Ovary (tissue), 9 donors: ENCODE measurements around the gene SETD1A. TPM values are rescaled to one million over a fixed set of nuclear protein-coding genes. Genes with fewer than 3 reads are reported as not detected.

Source experiments
- DNase-seq, 5 donors: peaks; one replicate each; pipeline ENCODE4 v3.0.0-alpha.2; 2019 to 2020
- H3K27ac ChIP-seq, 2 donors: fragments of 200-600 bp; one replicate each; pipeline versions ENCODE4 v1.5.1 to v1.8.0; 2019 to 2022
- H3K27me3 ChIP-seq: fragments of 200-600 bp; one replicate; pipeline ENCODE4 v1.8.0; 2022
- H3K36me3 ChIP-seq: fragments of 200-600 bp; sonication (generic); one replicate; pipeline ENCODE4 v1.5.1; 2019
- H3K4me1 ChIP-seq: one replicate; pipeline ENCODE4 v1.8.1; 2013; ENCODE audit warnings: mild to moderate bottlenecking, moderate library complexity; ENCODE audit not compliant: insufficient read depth
- H3K4me3 ChIP-seq: fragments of 200-600 bp; sonication (generic); one replicate; pipeline ENCODE4 v1.5.1; 2017
- H3K9me3 ChIP-seq, 2 donors: fragments of 200-600 bp in 1 of 2; sonication (generic) in 1 of 2; one replicate each; pipeline versions ENCODE4 v1.5.1 to v1.8.1; 2013 to 2019; ENCODE audit warnings: mild to moderate bottlenecking in 1 of 2, moderate library complexity in 1 of 2
- CTCF ChIP-seq, 3 donors: fragments of 450-650 bp in 2 of 3; fragments of 200-600 bp in 1 of 3; IDR thresholded peaks; one replicate each; pipeline versions ENCODE4 v1.5.1 to v1.8.0; 2016 to 2022; ENCODE audit warnings: antibody characterized with exemption in 3 of 3, mild to moderate bottlenecking in 1 of 3
- EP300 ChIP-seq: sonication (generic); formaldehyde crosslinking; IDR thresholded peaks from one replicate; pipeline ENCODE4 v1.6.1; 2017; ENCODE audit warnings: antibody characterized with exemption
- POLR2A ChIP-seq: fragments of 450-650 bp; IDR thresholded peaks from one replicate; pipeline ENCODE4 v1.6.1; 2017; ENCODE audit warnings: antibody characterized with exemption, mild to moderate bottlenecking, moderate library complexity
- whole genome bisulfite sequencing, 3 donors: extraction: QIAGEN DNeasy Blood & Tissue Kit in 1 of 3; methylation state at CpG; one replicate each; pipeline versions ENCODE4 v1.1.5 to v1.1.7; 2013 to 2017; 5-methylcytosine and 5-hydroxymethylcytosine counted together
- intact Hi-C, 4 donors: fragments of 100-400 bp; cut with DNase I; formaldehyde crosslinking; loops; one replicate each; pipeline versions ENCODE4 v1.11.0 to v1.15.1; 2022 to 2023
- polyA plus RNA-seq, 2 donors: library from polyadenylated mRNA; stranded (reverse); fragments of 200-250 nt in 1 of 2; fragments of 350-450 nt in 1 of 2; fragmentation: Illumina TruSeq in 1 of 2; extraction: RNeasy Lipid Tissue Mini Kit (QIAGEN cat#74804) in 1 of 2; gene quantifications; one replicate each; pipeline ENCODE4 v1.2.3, GENCODE V29; 2013 to 2014
- total RNA-seq, 7 donors: library from RNA; depleted of rRNA in 2 of 7; stranded (reverse); fragments of >200 nt in 2 of 7; fragmentation: NEBNext Ultra II Directional in 3 of 7; extraction: Animal tissue kit (Norgen Biotek cat#: 25700) in 3 of 7; gene quantifications; one replicate each; pipeline versions ENCODE4 v1.1.0 to v1.2.4, GENCODE V29; 2016 to 2023
- donor health status: DM: no; HTN: no; CAD: no; lungs with moderate emphysema.
- donor health status: DM: no; HTN: no; CAD: no.
- donor health status: Bipolar disorder and iron deficiency.
- donor health status: DM: yes; HTN: yes; CAD: no.
- donor health status: DM: no; HTN: no; CAD: no.
- donor health status: DM: yes; HTN: yes; CAD: no.

Gene SETD1A
- total and polyA plus RNA-seq, 9 donors: 5.0 to 31.8 (median 24.7) TPM

GRCh38 chr16:30948667-30949649 lies 8.6 kb upstream of the SETD1A start, which contains the start of gene ORAI3:
TSS of gene ORAI3 (plus strand) at chr16:30949068. CDS start at chr16:30949290, 222 bp downstream.
- DNase-seq: peak; percentile 78 to 84 (median 80)
- no peaks in the 10 kb centered on the region for H3K27me3 ChIP-seq

GRCh38 chr16:30949650-30950515 lies 7.7 kb upstream of the SETD1A start:
- 5 to 6% (median 5%) methylated on average over 18 to 21 of the region's 21 CpGs for WGBS, 3 donors
- Histone ChIP-seq H3K27me3 (no peaks in the 10 kb centered on the region), H3K9me3 (no peaks in the 10 kb centered on the region), H3K4me1 (peaks cover 10% of the 10 kb centered on the region), H3K27ac (peak overlapping the region; percentile 69 to 87), H3K36me3 (no peaks in the 10 kb centered on the region), H3K4me3 (peak overlapping the region; percentile 88)
- TF ChIP-seq EP300: no peak
- TF ChIP-seq POLR2A: peak; percentile 47
- intact Hi-C loops: loop anchor here in 2 of 4 donors (2.0 to 10.0 kb wide), 2 partner anchors 27 to 165 kb away; partner anchors contain the start of genes FBXL19 (in 1 of the 2) and KAT8 (in 1 of the 2)
- peak; percentile 73 to 85 (median 82) for DNase-seq

More at GRCh38 chr16:30948667-30949649, 8.6 kb upstream of the SETD1A start, which contains the start of gene ORAI3:
- Histone ChIP-seq H3K27ac (peak within 1 kb of the TSS; percentile 69 to 87), H3K4me3 (peak within 1 kb of the TSS; percentile 88), H3K36me3 (no peaks in the 10 kb centered on the region), H3K9me3 (no peaks in the 10 kb centered on the region), H3K4me1 (peaks cover 10% of the 10 kb centered on the region)
- no peak for TF ChIP-seq CTCF (IDR thresholded peaks at IDR 0.05)
- TF ChIP-seq POLR2A: no peak
- intact Hi-C loops: loop anchor here in 1 of 4 donors (2.0 kb wide), 1 partner anchor 26 kb away; the partner anchor contains the start of gene FBXL19
- WGBS, 3 donors: 0 to 1% (median 0%) methylated on average over 48 to 70 of the region's 70 CpGs

- 67 to 75% (median 68%) methylated on average over 8 of the region's 8 CpGs for WGBS, 3 donors
- H3K27me3 ChIP-seq: no peaks in the 10 kb centered on the region
- H3K4me3 ChIP-seq: no peak overlapping the region
- peak overlapping the region in 1 of 2 donors; percentile 87 for H3K27ac ChIP-seq
- H3K36me3 ChIP-seq: no peaks in the 10 kb centered on the region
- peaks cover 10% of the 10 kb centered on the region for H3K4me1 ChIP-seq
- TF ChIP-seq CTCF (IDR thresholded peaks at IDR 0.05): no peak
- no peak for TF ChIP-seq EP300
- TF ChIP-seq POLR2A: no peak
- peak in 2 of 5 donors; percentile 28 to 46 for DNase-seq
- H3K9me3 ChIP-seq: no peaks in the 10 kb centered on the region
- intact Hi-C loops: loop anchor here in 1 of 4 donors (10.0 kb wide), 1 partner anchor 164 kb away; the partner anchor contains the start of gene KAT8
Measured at GRCh38 chr16:30950516-30951065, 7.0 kb upstream of the SETD1A start.

GRCh38 chr16:30951193-30951592 lies 6.4 kb upstream of the SETD1A start:
- DNase-seq: no peak
- intact Hi-C loops: loop anchor here in 1 of 4 donors (10.0 kb wide), 1 partner anchor 164 kb away; the partner anchor contains the start of gene KAT8
- 18 to 53% (median 35%) methylated on average over 1 of the region's 1 CpG for WGBS, 3 donors
- Histone ChIP-seq H3K36me3 (no peaks in the 10 kb centered on the region), H3K9me3 (no peaks in the 10 kb centered on the region), H3K4me3 (no peak overlapping the region), H3K4me1 (peaks cover 10% of the 10 kb centered on the region), H3K27ac (peak overlapping the region in 1 of 2 donors; percentile 87), H3K27me3 (no peaks in the 10 kb centered on the region)
- TF ChIP-seq CTCF (IDR thresholded peaks at IDR 0.05) (no peak), EP300 (no peak), POLR2A (no peak)
